Lung (tissue), 12 donors: ENCODE results near the gene PTCHD4. TPM values are rescaled to one million over a fixed set of nuclear protein-coding genes. Genes with fewer than 3 reads are reported as not detected.

Experiments
- ATAC-seq: fragments of 200-7000 bp; cut with Tn5 transposase; one replicate; pipeline ENCODE4 v1.9.1; 2020; ENCODE audit warnings: moderate number of reproducible peaks; ENCODE audit not compliant: insufficient read depth, low FRiP score
- DNase-seq, 3 donors: peaks; one replicate each; pipeline ENCODE4 v3.0.0-alpha.2; 2013 to 2017
- H3K27ac ChIP-seq, 2 donors: one replicate each; pipeline ENCODE4 v1.5.1; 2013; ENCODE audit warnings: mild to moderate bottlenecking in 2 of 2, moderate library complexity in 2 of 2, control low read depth in 1 of 2, inconsistent platforms in 1 of 2, low read depth in 1 of 2, low read length in 1 of 2
- H3K27me3 ChIP-seq, 3 donors: one replicate each; pipeline ENCODE4 v1.5.1; 2013; ENCODE audit warnings: low read length in 2 of 3; ENCODE audit not compliant: control insufficient read depth in 3 of 3, insufficient read depth in 3 of 3
- H3K36me3 ChIP-seq, 4 donors: one replicate each; pipeline ENCODE4 v1.5.1; 2013; ENCODE audit warnings: low read length in 4 of 4, mild to moderate bottlenecking in 1 of 4, moderate library complexity in 1 of 4; ENCODE audit not compliant: control insufficient read depth in 4 of 4, insufficient read depth in 4 of 4
- H3K4me1 ChIP-seq, 5 donors: one replicate each; pipeline ENCODE4 v1.5.1; 2013; ENCODE audit warnings: low read length in 5 of 5, mild to moderate bottlenecking in 2 of 5, moderate library complexity in 1 of 5; ENCODE audit not compliant: control insufficient read depth in 5 of 5, insufficient read depth in 5 of 5
- H3K4me3 ChIP-seq: one replicate; pipeline ENCODE4 v1.5.1; 2013; ENCODE audit warnings: mild to moderate bottlenecking, control low read depth, moderate library complexity
- H3K9ac ChIP-seq, 2 donors: one replicate each; pipeline ENCODE4 v1.5.1; 2013; ENCODE audit warnings: low read length in 2 of 2, control low read depth in 1 of 2; ENCODE audit not compliant: insufficient read depth in 1 of 2
- H3K9me3 ChIP-seq, 4 donors: one replicate each; pipeline ENCODE4 v1.5.1; 2013; ENCODE audit warnings: low read length in 3 of 4, mild to moderate bottlenecking in 1 of 4, moderate library complexity in 1 of 4; ENCODE audit not compliant: control insufficient read depth in 4 of 4, insufficient read depth in 3 of 4
- CTCF ChIP-seq: IDR thresholded peaks from 2 replicates; pipeline ENCODE4 v1.5.1; 2012; ENCODE audit warnings: mild to moderate bottlenecking; ENCODE audit errors: control extremely low read depth, extremely low read depth
- WGBS, 2 donors: extraction: QIAGEN DNeasy Blood & Tissue Kit; methylation state at CpG; one replicate each; pipeline ENCODE4 v1.1.7; 2013; 5-methylcytosine and 5-hydroxymethylcytosine counted together
- polyA plus RNA-seq, 2 donors: library from polyadenylated mRNA; stranded (reverse); fragments of 200-250 nt; gene quantifications; one replicate each; pipeline ENCODE4 v1.2.1, GENCODE V29; 2013
- total RNA-seq, 2 donors: library from RNA; depleted of rRNA in 1 of 2; stranded (reverse); fragments of >200 nt in 1 of 2; gene quantifications; one replicate each; pipeline ENCODE4 v1.2.1, GENCODE V29; 2014 to 2021
- donor health status: control.
- donor health status: control.
- donor health status: Bipolar disorder and iron deficiency.
- donor health status: healthy.
- donor health status: DM: yes; HTN: yes; CAD: no.

PTCHD4 gene
- total and polyA plus RNA-seq, 4 donors = 0.03 to 0.52 (median 0.22) TPM

DNA sequence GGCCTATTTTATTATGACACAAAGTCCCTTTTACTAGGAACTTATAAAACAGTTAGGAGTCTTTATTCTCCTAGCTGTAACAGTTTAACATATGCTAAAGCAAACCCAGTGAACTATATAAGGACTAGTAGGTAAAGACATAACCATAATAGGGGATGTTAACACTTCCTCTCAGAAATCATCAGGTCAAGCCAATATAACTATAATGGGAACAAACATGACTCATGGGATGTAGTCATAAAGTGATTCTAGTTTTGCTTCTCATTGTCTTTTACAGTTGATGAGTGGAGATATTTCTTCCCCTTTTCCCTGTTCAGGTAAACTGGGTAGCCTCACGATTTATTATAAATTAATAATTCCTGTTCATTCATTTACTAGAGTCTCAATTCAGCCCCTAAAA lies 9.7 kb downstream of the PTCHD4 start:
- Histone ChIP-seq H3K4me3 (no peak overlapping the region), H3K9me3 (no peaks in the 10 kb centered on the region), H3K9ac (no peak overlapping the region), H3K27ac (peak overlapping the region in 1 of 2 donors; percentile 33), H3K4me1 (peaks cover 0 to 4% (median 0%) of the 10 kb centered on the region in 5 donors), H3K36me3 (no peaks in the 10 kb centered on the region), H3K27me3 (no peaks in the 10 kb centered on the region)
- TF ChIP-seq CTCF = no peak
- DNase-seq (no peak), ATAC-seq (no peak)
- 56 to 72% methylated on average over 1 of the region's 1 CpG for WGBS, 2 donors

DNA sequence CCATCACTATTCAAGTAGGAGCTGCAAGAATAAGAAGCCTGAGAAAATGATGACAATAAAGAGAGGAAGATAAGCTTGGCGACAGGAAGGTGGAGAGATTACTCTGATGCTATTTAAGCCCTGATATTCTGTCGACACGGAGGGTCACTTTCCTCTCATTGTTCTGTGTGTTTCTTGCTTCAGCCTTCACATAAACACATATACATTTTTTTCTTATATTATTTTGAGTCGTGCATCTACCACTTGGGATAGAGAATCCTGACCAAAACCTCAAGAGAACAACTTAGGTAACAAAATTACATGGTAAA lies 10.5 kb downstream of the PTCHD4 start:
- Histone ChIP-seq H3K9me3 (no peaks in the 10 kb centered on the region), H3K4me3 (no peak overlapping the region), H3K27ac (no peak overlapping the region), H3K36me3 (no peaks in the 10 kb centered on the region), H3K9ac (no peak overlapping the region), H3K27me3 (no peaks in the 10 kb centered on the region), H3K4me1 (peaks cover 0 to 4% (median 0%) of the 10 kb centered on the region in 5 donors)
- no peak for TF ChIP-seq CTCF
- WGBS, 2 donors = 50 to 65% methylated on average over 4 of the region's 4 CpGs
- ATAC-seq (no peak), DNase-seq (peak in 1 of 3 donors; percentile 34)

- no peak for TF ChIP-seq CTCF
These were observed 11.0 kb downstream of the PTCHD4 start for GRCh38 chr6:48099713-48100587.

DNA sequence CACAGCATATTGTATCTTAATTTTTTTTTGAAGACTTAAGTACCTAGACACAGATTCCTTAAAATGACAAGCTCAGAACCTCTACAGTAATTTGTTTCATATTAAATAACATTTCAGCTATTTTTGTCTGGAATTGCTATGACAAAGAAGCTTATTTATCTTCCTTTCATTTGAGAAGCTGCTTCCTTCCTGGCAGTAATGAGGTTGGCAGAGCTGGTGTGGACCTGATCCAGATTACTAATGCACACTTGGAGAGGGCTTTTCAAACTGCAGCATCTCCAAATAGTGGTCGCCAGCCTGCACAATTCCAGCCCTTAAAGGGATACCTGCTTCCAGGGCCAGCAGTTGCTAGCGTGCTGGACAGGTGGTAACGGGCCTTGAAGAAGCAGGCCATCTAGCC lies 12.1 kb downstream of the PTCHD4 start:
- Histone ChIP-seq H3K36me3 (no peaks in the 10 kb centered on the region), H3K9me3 (no peaks in the 10 kb centered on the region), H3K9ac (no peak overlapping the region), H3K4me1 (peaks cover 0 to 4% (median 0%) of the 10 kb centered on the region in 5 donors), H3K27me3 (no peaks in the 10 kb centered on the region), H3K27ac (no peak overlapping the region), H3K4me3 (no peak overlapping the region)
- peak in 1 of 3 donors; percentile 34 for DNase-seq
- no peak for TF ChIP-seq CTCF
- no peak for ATAC-seq
- WGBS, 2 donors = 51 to 69% methylated on average over 3 of the region's 3 CpGs

More at GRCh38 chr6:48099713-48100587, 11.0 kb downstream of the PTCHD4 start:
- Histone ChIP-seq H3K27me3 (no peaks in the 10 kb centered on the region), H3K9me3 (no peaks in the 10 kb centered on the region), H3K4me1 (peaks cover 0 to 4% (median 0%) of the 10 kb centered on the region in 5 donors), H3K4me3 (no peak overlapping the region), H3K36me3 (no peaks in the 10 kb centered on the region), H3K9ac (no peak overlapping the region), H3K27ac (no peak overlapping the region)
- ATAC-seq (no peak), DNase-seq (no peak)
- WGBS, 2 donors = 61 to 72% methylated on average over 3 of the region's 3 CpGs
